HG03442 (cell line): ENCODE data around the gene MYO1H.
A peak's percentile ranks its signal among the peaks of the same experiment; 100 is the strongest.
"Not testable (repeated sequence)": the region's sequence is repeated elsewhere in the genome, so short reads cannot be mapped to it uniquely, and the experiment has no call there.

ENCODE experiments used
- ATAC-seq: cut with Tn5 transposase; IDR thresholded peaks from one replicate; pipeline ENCODE4 v1.9.1; 2021; ENCODE audit warnings: mild to moderate bottlenecking, moderate library complexity; ENCODE audit not compliant: unreplicated experiment

The MYO1H gene

DNA sequence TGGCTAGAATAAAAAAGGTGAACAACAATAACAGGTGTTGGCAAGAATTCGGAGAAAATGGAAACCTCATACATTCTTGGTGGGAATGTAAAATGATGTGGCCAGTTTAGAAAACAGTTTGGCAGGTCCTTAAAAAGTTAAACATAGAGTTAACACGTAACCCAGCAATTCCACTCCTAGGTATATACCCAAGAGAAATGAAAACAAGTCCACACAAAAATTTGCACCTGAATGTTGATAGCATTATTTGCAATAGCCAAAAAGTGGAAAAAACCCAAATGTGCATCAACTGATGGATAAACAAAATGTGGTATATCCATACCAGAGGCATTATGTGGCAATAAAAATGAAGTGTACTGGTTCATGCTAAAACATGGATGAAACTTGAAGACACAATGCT, 2.3 kb upstream of the MYO1H start:
- ATAC-seq, result no peak

DNA sequence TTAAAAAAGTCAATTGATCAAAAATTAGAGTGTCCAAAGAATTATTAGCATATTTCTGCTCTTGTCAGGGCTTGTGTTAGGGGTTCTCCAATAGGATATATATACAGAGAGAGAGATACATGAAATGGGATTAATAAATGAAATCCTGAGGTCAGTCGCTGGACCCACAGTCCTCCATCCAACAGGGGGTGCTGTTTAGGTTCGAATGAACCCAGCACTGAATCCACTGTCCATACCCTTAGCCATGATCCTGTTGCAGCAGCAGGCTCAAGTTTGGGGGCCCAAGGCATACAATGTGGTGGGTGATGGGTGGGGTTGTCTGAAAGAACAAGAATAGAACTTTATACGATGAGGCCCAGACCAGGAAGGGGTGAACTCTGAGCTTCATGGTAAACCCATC, 780 bp upstream of the MYO1H start:
- no peak for ATAC-seq

DNA sequence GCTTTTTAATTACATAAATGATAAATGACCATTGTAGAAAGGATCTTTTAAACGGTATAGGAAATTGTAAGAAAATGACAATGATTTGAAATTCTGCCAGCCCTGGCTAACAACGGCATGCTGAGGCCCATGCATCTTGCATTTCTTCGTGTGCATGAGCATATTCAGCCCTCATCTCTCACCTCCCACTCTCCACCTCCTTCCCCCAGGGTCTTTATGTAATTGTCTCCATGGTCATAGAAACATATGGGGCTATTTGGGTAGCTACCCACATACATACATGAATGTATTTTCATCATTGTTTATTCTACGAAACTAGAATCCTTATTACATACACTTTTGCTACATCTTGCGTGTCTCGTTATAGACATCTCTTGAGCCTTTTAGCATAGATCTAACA, 4.5 kb downstream of the MYO1H start:
- no peak for ATAC-seq

DNA sequence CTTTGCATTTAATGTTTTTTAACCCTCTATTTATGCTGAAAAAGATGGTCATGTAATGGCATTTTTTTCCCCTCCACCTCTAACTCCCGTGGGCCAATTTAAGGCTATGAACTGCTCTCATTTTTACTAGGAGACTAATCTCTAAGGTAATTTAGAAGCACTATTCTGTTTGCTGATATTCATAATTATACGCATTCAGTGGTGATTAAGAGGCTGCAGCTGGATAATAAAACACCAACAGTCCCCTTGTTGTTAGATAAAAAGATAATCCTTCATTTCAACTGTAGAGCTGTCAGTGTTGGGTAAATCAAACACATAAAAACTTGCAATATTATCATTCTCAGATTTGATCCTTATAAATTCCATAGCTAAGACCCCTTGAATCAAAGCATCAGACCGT, 8.9 kb downstream of the MYO1H start:
- no peak for ATAC-seq

DNA sequence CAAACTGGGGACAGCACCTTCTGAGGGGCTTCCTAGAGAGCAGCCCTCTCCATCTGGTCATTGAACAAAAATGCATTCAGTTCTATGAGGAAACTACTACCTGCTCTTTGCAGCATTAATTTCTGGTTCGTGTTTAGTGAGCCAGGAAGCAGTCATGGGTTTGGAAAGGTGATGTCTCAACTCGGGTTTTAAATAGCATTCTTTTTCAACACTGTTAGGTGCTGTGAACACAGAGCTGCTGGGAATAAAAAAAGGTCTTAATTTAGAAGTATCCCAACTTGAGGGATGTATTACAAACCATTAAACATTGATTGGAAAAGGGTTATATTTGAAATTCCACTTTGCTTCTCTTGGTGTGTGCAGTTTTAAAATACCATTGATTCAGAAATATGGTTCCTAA, 9.3 kb downstream of the MYO1H start:
- no peak for ATAC-seq

DNA sequence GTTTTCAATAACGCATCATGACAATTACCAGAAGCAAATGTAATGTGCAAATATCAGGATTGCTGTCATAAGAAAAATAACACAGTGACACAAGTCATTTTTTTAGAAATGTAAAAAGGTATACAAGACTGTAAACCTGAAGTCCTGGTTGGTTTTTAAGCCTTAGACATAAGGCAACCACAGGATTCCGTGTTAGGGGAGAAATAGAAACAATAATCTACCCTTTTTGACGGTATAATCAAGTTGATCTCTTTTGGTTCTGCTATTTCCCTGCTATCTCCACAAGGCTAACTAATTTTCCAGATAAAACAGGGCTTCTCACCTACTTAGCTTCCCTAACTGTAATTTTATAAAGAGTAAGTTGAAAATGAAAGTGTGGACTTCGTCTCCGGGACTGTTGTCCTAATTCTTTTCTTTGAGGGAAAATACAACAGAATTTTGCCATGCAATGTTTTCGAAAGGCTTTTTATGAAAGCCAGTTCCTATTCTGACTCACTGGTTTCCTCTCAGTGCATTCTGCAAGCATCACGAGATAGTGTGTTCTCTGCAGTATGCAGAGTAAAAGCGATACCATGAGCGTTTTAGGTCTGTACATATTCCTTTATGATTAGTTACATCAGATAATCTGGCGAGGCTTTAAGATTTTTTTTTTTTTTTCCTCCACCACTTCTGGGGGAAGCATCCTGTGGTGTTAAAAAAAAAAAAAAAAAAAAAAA, 10.6 kb downstream of the MYO1H start:
- ATAC-seq, result peak; percentile 86

DNA sequence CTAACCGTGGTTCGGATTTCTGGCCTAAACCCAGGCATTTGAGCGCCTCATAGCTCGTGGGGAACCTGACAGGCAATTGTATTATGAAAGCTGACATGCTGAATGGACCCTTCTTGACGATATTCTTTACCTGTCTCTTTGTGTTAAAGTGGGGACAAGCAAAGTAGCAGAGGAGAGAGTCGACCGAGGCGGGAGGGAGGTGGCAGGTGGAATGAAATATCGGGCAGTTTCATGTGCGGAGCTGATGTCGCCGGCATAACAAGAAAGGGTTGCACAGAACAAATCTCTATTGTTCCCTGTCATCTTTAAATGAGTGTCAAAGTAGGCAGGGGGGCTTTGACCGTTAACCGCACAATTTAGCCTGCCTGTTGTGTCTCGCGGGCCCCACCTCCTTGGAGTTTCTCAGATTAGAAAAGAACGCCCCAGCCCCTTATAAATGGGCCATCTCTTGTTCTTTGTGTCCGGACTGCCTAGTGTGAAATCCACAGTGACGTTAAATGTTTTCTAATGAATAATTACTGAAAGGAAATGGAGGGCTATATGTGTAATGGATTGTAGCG, 11.5 kb downstream of the MYO1H start:
- ATAC-seq, result no peak

DNA sequence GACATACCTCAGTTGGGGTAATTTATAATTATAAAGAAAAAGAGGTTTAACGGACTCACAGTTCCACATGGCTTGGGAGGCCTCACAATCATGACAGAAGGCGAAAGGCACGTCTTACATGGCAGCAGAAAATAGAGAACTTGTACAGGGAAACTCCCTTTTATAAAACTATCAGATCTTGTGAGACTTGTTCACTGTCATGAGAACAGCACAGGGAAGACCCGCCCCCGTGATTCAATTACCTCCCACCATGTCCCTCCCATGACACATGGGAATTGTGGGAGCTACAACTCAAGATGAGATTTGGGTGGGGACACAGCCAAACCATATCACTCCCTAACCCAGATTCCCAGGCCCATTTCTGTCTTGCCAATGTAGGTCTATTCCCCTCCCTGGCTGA, 22.1 kb downstream of the MYO1H start:
- no peak for ATAC-seq

DNA sequence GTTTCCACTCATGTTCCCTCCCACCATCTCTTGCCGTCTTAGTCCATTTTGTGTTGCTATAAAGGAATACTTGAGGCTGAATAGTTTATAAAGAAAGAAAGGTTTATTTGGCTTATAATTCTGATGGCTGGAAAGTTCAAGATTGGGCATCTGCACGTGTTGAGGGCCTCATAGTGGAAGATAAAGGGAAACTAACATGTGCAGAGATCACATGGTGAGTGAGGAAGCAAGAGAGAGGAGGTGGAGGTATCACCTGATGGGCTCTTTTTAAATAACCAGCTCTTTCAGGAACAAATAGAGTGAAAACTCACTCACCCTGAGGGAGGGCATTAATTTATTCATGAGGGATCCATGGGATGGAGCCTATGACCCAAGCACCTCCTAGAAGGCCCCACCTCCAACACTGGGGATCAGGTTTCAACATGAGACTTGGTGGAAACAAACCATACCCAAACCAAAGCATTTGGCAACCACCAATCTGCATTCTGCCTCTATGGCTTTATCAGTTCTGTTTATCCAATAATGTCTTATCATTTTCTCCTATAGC, 29.5 kb downstream of the MYO1H start:
- ATAC-seq, result no peak

DNA sequence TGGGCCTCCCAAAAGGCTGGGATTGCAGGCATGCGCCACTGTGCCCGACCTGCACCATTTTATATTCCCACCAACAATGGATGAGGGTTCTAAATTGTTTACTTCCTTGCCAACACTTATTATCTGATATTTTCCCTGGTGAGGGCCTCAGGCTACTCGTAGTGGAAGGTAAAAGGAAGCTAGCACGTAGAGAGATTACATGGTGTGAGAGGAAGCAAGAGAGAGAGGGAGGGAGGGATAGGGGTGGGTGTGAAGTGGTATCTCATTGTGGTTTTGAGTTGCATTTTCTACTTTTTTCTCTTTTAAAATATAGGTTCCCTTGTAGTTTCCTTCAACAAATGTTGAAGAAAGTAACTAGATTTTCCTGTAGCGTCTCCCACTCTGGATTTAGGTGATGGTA, 30.9 kb downstream of the MYO1H start:
- no peak for ATAC-seq

DNA sequence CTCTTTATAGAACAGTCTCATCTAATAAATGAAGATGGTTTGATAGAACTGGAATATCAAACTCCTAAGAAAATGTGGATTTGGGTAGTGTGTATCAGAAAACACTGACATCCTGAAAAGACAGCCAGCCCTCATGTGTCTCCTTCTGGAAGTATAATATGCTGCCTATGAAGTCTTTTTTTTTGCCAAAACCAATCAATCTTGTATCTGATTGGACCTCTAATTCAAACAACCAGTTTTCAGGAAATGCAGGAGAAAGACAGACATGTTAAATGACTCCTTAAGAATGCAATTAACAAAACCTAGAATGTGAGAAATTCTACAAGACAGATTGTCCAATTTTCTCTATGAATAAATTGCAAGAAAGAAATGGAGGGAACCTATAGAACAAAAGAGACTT, 34.3 kb downstream of the MYO1H start:
- ATAC-seq, result no peak

DNA sequence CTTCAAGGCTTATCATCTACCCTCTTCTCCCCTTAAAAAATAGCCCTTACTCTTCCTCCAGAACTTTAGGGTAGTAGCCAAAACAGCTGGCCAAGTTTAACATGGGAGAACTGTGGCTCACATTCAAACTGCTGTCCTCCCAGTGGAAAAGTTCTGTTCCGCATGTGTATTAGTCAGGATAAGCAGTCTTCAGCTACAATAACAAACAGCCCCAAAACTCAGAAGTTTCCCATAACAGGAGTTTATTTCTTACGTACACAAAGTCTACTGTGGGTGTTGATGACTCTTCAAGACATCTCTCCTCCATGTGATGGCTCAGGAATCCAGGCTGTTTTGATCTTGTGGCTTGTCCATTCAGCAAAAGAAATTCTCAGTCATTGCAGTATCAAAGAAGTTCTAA, 35.5 kb downstream of the MYO1H start:
- no peak for ATAC-seq

DNA sequence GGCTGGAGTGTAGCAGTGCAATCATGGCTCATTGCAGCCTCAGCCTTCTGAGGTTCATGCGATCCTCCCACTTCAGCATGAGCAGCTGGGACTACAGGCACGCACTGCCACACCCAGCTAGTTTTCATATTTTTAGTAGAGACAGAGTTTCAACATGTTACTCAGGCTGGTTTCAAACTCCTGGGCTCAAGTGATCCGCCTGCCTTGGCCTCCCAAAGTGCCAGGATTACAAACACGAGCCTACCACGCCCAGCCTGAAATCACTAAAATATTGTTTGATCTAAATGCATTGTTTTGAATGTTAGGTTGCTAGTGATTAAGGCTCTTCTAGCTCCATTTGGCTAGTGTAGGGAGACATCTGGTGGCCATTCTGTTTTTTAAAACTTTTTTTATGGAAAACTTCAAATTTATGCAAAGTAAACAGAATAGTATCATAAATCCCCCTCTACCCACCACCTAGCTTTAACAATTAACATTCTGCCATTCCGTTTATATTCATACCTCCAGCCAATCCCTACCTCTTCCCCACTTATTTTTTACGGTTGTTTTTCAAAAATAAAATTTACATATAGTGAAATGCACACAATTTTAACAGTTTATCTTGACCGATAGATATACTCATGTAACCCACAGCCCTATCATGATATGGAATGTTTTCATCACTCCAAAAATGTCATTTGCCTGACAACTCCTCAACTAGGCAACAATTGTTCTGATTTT, 37.8 kb downstream of the MYO1H start:
- ATAC-seq, result no peak

DNA sequence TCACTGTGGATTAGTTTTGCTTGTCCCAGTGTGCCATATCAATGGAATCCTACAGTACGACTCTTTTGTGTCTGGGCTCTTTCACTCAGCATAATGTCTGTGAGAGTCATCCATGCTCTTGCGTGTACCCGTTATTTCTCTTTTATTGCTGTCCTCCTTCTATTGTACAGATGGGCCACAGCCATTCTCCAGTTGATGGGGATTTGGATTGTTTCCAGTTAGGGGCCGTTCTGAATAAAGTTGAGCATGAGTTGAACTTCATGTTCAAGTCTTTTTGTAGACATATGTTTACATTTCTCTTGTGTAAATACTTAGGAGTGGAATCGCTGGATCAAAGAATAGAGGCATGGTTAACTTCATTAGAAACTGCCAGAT, 38.3 kb downstream of the MYO1H start:
- ATAC-seq, result no peak

DNA sequence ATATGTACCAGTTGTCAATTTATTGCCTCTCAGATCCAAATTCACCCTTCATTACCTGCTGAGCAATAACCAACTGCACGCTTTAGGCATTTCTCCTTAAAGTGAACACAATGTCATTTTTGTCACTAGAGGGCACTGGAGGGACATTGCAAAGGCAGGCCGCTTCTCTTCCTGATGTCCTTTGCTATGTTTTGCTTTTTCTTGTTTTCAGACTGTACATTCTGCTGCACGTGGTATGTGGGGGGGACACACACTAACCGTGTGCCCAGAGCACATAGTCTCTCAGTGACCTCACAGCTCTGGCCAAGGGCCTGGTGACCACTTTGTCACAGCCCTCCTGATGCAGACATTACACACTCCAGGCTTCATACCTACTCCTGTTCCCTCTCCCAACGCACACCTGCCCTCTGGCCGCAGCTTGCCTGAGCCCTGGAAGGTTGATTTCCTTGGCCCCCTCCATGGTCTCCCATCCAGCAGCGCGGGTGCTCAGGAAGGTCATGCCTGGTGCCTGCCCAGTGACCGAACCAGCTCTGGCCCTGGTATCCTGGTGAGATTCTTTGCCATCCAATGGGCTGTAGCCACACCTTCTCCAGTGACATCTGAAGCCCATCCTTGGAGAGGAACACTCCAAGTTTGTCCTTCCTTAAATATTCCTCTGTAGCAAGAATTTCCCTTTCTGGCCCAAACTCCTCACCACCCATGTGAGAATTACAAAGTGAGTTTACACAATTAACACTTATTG, 39.9 kb downstream of the MYO1H start:
- no peak for ATAC-seq

DNA sequence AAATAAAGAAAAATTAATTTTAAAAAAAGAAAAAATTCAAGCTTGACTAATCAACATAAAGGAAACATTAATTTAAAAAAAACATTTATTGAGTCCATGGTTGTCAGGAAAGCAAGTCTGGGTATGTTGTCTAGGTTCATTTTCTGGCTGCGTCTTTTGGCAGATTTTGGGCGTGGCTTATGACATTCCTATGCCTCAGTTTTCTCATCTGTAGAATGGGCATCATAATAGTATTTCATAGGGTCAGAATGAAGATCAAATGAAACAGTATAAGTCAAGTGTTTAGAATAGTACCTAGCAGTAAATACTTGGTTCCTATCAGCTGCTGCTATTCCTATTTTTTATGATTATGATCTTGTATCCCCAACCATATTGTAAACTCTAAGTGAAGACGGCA, 40.5 kb downstream of the MYO1H start:
- no peak for ATAC-seq

DNA sequence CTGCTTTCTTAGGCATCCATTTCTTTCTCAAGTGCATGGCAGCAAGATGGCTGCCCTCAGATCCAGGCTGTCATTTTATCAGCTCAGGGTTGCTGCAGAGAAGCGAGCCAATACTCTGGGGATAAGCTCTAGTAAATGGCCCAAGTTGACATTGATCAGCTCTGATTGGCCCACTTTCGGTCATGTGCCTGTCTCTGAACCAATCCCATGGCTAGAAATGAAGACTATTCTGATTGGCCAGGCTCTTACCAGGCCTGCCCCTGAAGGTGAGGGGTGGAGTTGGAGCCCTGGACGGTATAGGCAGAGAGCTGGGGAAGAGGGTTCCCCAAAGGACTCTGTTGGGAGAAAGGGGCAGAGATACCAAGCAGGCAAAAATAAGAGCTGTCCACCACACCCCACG, 41.4 kb downstream of the MYO1H start:
- no peak for ATAC-seq

DNA sequence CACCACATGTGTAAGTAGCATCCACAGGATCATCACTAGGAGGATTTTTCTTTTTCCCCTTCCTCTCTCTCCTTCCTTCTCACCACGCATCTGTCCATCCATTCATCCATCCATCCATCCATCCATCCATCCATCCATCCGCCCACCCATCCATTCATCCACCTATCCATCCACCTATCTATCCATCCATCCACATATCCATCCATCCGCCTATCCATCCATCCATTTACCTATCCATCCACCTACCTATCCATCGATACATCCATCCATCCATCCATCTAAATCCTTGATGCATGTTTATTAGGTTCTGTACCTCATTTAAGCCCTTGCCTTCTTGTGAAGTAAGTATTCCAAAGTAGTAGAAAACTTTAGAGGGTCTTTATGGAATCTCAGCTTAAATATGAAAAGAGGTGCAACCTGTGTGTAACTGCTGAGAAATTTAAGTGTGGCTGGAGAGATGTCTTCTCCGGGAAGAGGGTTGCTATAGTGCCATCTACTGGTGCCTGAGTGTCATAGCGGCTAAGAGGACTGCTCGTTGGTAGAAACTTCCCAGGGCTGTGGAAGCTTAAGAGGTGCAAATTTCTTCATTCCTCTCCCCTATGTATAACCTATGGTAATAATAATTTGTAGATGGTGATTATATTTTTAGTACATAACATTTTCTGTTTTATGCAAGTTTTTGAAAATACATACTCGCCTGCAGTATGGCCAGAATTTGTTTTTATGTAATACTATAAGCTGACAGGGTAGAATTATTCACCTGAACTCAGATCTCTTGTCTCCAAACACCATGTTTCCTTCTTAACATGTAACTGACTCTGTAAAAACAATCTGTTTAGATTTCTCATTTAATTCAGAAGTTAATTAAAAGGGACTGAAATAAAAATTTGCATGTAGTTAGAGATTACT, 46.0 kb downstream of the MYO1H start:
- no peak for ATAC-seq

DNA sequence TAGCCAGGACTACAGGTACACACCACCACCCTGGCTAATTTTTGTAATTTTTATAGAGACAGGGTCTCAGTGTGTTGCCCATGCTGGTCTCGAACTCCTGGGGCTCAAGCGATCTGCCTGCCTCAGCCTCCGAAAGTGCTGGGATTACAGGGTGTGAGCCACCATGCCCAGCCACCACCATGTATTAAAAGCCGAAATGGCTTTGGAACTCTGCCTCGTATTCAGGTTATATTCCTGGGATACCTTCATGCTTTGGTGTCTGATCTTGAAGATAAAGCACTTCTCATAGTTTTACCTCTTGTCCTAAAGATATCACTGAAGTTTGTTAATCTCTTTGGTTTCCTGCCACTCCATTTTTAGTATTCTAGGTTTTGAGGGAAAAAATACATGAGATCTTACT, 47.2 kb downstream of the MYO1H start:
- ATAC-seq, result no peak

DNA sequence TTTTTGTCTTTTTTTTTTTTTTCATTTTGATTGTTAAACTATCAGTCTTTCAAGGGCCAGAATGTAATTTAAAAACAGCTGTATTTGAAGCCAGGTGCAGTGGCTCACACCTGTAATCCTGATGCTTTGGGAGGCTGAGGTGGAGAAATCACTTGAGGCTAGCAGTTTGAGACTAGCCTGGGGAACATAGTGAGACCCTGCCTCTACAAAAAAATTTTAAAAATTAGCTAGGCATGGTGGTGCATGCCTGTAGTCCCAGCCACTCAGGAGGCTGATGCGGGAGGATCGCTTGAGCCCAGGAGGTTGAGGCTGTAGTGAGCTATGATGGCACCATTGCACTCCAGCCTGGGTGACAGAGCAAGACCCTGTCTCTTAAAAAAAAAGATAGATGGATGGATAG, 57.1 kb downstream of the MYO1H start:
- not testable (repeated sequence) for ATAC-seq
